ENCODE measurements around the gene RBBP5. TPM values are rescaled to one million over a fixed set of nuclear protein-coding genes. Genes with fewer than 3 reads are reported as not detected.

Gene RBBP5
- total RNA-seq, 1 donor from 2014 or later = 23.4 TPM

Other genes starting within 250 kb of the RBBP5 start
- under 0.01 TPM in 1 of 2 replicates, not detected in the other for gene CNTN2, start 78.8 kb downstream of the RBBP5 start, total RNA-seq
- 1.6 and 1.7 TPM in 2 replicates for gene TMEM81, start 37.5 kb downstream of the RBBP5 start, total RNA-seq
- 11.3 and 13.7 TPM in 2 replicates for gene DSTYK, start 89.7 kb upstream of the RBBP5 start, total RNA-seq
- 0.51 and 0.53 TPM in 2 replicates for gene TMCC2, start 106.0 kb upstream of the RBBP5 start, total RNA-seq
- gene NUAK2, start 199.8 kb upstream of the RBBP5 start, total RNA-seq = 3.9 and 9.9 TPM in 2 replicates
- not detected in 2 replicates for gene KLHDC8A, start 234.9 kb upstream of the RBBP5 start, total RNA-seq

All from bronchial epithelial cell (primary cell).